Suprapubic skin (tissue), 4 donors: ENCODE results near the gene CXCR5. TPM values are rescaled to one million over a fixed set of nuclear protein-coding genes. Genes with fewer than 3 reads are reported as not detected.

ENCODE experiments used
- DNase-seq, 2 donors: peaks; one replicate each; pipeline ENCODE4 v3.0.0-alpha.2; 2019; ENCODE audit warnings: low spot score in 2 of 2
- H3K27ac ChIP-seq: fragments of 200-600 bp; sonication (generic); one replicate; pipeline ENCODE4 v1.5.1; 2019
- H3K27me3 ChIP-seq: fragments of 200-600 bp; sonication (generic); one replicate; pipeline ENCODE4 v1.5.1; 2019
- H3K36me3 ChIP-seq: fragments of 200-600 bp; sonication (generic); one replicate; pipeline ENCODE4 v1.5.1; 2019
- H3K4me1 ChIP-seq: fragments of 200-600 bp; sonication (generic); one replicate; pipeline ENCODE4 v1.5.1; 2019
- H3K4me3 ChIP-seq: fragments of 200-600 bp; sonication (generic); one replicate; pipeline ENCODE4 v1.5.1; 2019; ENCODE audit warnings: mild to moderate bottlenecking
- H3K9me3 ChIP-seq: fragments of 200-600 bp; sonication (generic); one replicate; pipeline ENCODE4 v1.5.1; 2019
- CTCF ChIP-seq, 2 donors: fragments of 200-600 bp in 1 of 2; fragments of 450-650 bp in 1 of 2; sonication (generic) in 1 of 2; IDR thresholded peaks; one replicate each; pipeline ENCODE4 v1.5.1; 2016 to 2019; ENCODE audit warnings: antibody characterized with exemption in 2 of 2, mild to moderate bottlenecking in 1 of 2, moderate library complexity in 1 of 2
- EP300 ChIP-seq: sonication (generic); formaldehyde crosslinking; IDR thresholded peaks from one replicate; pipeline ENCODE4 v1.6.1; 2017; ENCODE audit warnings: antibody characterized with exemption
- POLR2A ChIP-seq, 2 donors: fragments of 450-650 bp; IDR thresholded peaks; one replicate each; pipeline ENCODE4 v1.6.1; 2017; ENCODE audit warnings: antibody characterized with exemption in 2 of 2, mild to moderate bottlenecking in 2 of 2, moderate library complexity in 2 of 2
- POLR2AphosphoS5 ChIP-seq, 3 donors: sonication (generic); formaldehyde crosslinking; IDR thresholded peaks; one replicate each; pipeline ENCODE4 v1.6.1; 2017; ENCODE audit warnings: antibody characterized with exemption in 3 of 3
- WGBS: methylation state at CpG from one replicate; pipeline ENCODE4 v1.1.5; 2018; 5-methylcytosine and 5-hydroxymethylcytosine counted together
- total RNA-seq, 4 donors: library from RNA; depleted of rRNA; stranded (reverse); fragments of >200 nt; gene quantifications; one replicate each; pipeline ENCODE4 v1.1.0, GENCODE V29; 2016

The CXCR5 gene
- total RNA-seq, 4 donors from 2014 or later: not detected

- peaks cover 8% of the 10 kb centered on the region for H3K4me1 ChIP-seq
- 81% methylated on average over 7 of the region's 8 CpGs for WGBS
- H3K9me3 ChIP-seq: no peaks in the 10 kb centered on the region
- no peak overlapping the region for H3K4me3 ChIP-seq
- no peak overlapping the region for H3K27ac ChIP-seq
- peaks cover 4% of the 10 kb centered on the region for H3K27me3 ChIP-seq
- no peak for DNase-seq
- no peak for TF ChIP-seq POLR2AphosphoS5 (IDR thresholded peaks at IDR 0.05)
- no peak for TF ChIP-seq POLR2A (IDR thresholded peaks at IDR 0.05)
- TF ChIP-seq CTCF (IDR thresholded peaks at IDR 0.05): no peak
- no peak for TF ChIP-seq EP300
- no peaks in the 10 kb centered on the region for H3K36me3 ChIP-seq
These were observed 55.8 kb downstream of the CXCR5 start for GRCh38 chr11:118939404-118939915.

GRCh38 chr11:118939953-118940598 lies 56.4 kb downstream of the CXCR5 start:
- DNase-seq: no peak
- Histone ChIP-seq H3K27ac (no peak overlapping the region), H3K4me1 (peaks cover 8% of the 10 kb centered on the region), H3K27me3 (peaks cover 4% of the 10 kb centered on the region), H3K9me3 (no peaks in the 10 kb centered on the region), H3K36me3 (no peaks in the 10 kb centered on the region), H3K4me3 (no peak overlapping the region)
- WGBS: 27% methylated on average over 13 of the region's 13 CpGs
- no peak for TF ChIP-seq POLR2A (IDR thresholded peaks at IDR 0.05)
- TF ChIP-seq CTCF (IDR thresholded peaks at IDR 0.05): no peak
- TF ChIP-seq POLR2AphosphoS5 (IDR thresholded peaks at IDR 0.05): no peak
- TF ChIP-seq EP300: no peak

GRCh38 chr11:118947091-118947490 lies 63.4 kb downstream of the CXCR5 start:
- H3K36me3 ChIP-seq: no peaks in the 10 kb centered on the region
- H3K27ac ChIP-seq: no peak overlapping the region
- H3K9me3 ChIP-seq: no peaks in the 10 kb centered on the region
- no peaks in the 10 kb centered on the region for H3K27me3 ChIP-seq
- TF ChIP-seq EP300 (no peak), POLR2AphosphoS5 (IDR thresholded peaks at IDR 0.05) (no peak), CTCF (IDR thresholded peaks at IDR 0.05) (no peak), POLR2A (IDR thresholded peaks at IDR 0.05) (no peak)
- no peak for DNase-seq
- H3K4me3 ChIP-seq: no peak overlapping the region
- no peaks in the 10 kb centered on the region for H3K4me1 ChIP-seq
- WGBS: 23% methylated on average over 2 of the region's 2 CpGs

Other genes starting within 250 kb of the CXCR5 start
- gene TREH, start 204.2 kb upstream of the CXCR5 start, total RNA-seq: not detected
- 100 to 1,000 TPM in 1 of 4 donors, 10 to 100 TPM in 3; 88.1 to 130 (median 91.2) TPM for gene DDX6, start 92.7 kb upstream of the CXCR5 start, total RNA-seq
- 10 to 100 TPM; 50.0 to 58.9 (median 56.3) TPM for gene BCL9L, start 42.0 kb downstream of the CXCR5 start, total RNA-seq
- not detected for gene UPK2, start 72.4 kb downstream of the CXCR5 start, total RNA-seq
- gene FOXR1, start 87.9 kb downstream of the CXCR5 start, total RNA-seq: not detected
- gene CENATAC, start 114.2 kb downstream of the CXCR5 start, total RNA-seq: 100 to 1,000 TPM in 1 of 4 donors, 10 to 100 TPM in 3; 26.0 to 136 (median 49.8) TPM
- 1,000 to 10,000 TPM; 1,926 to 3,368 (median 2,381) TPM for gene RPS25, start 134.5 kb downstream of the CXCR5 start, total RNA-seq
- 10 to 100 TPM; 56.9 to 75.0 (median 63.9) TPM for gene TRAPPC4, start 134.9 kb downstream of the CXCR5 start, total RNA-seq
- 10 to 100 TPM; 17.8 to 24.5 (median 20.5) TPM for gene SLC37A4, start 147.0 kb downstream of the CXCR5 start, total RNA-seq
- gene HYOU1, start 173.3 kb downstream of the CXCR5 start, total RNA-seq: 10 to 100 TPM; 26.2 to 50.7 (median 46.2) TPM
- 10 to 100 TPM; 37.2 to 57.2 (median 47.9) TPM for gene VPS11, start 183.9 kb downstream of the CXCR5 start, total RNA-seq
- gene HMBS, start 201.0 kb downstream of the CXCR5 start, total RNA-seq: 10 to 100 TPM in 3 of 4 donors, 1 to 10 TPM in 1; 5.2 to 18.4 (median 13.3) TPM
- gene DPAGT1, start 218.0 kb downstream of the CXCR5 start, total RNA-seq: 10 to 100 TPM; 21.2 to 32.2 (median 26.9) TPM
- gene C2CD2L, start 223.5 kb downstream of the CXCR5 start, total RNA-seq: 10 to 100 TPM; 20.1 to 25.9 (median 21.5) TPM
- 10 to 100 TPM; 16.1 to 45.1 (median 26.7) TPM for gene HINFP, start 237.7 kb downstream of the CXCR5 start, total RNA-seq